ENCODE data around the gene BMPR1A. TPM values are rescaled to one million over a fixed set of nuclear protein-coding genes. Genes with fewer than 3 reads are reported as not detected.

BMPR1A gene
- total RNA-seq, 1 experiment from 2014 or later = 42.6 TPM

DNA sequence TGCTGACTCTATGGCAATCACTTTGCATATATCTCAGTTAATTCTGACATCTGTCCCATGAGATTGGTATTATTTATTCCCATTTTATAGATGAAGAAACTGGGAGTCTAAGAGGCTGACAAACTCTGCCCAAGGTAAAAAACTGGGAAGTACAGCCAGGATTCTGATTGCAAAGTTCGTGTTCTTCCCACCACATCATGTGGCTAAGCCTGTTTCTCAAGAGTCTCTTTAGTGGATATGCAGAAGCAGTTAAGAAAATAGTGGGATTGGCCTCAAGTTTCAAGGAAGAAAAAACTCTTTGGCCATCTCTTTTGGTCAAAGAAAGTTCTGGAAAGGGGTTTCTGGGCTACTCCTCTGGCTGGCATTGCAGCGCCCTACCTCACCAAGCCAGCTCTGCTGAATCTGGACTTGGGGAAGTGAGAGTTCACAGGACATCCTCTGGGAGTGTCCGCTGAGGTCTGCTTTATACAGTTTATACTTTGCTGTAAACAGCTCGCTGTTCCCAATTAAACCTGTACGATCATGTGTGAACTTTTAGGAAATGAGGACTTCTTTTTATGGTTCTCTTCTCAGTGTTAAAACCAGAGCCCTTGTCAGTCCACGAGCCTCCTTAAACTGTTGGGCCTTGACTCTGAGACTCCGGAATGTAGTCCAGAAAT lies 12.2 kb upstream of the BMPR1A start (continued):
- TF ChIP-seq, protein P1, sequence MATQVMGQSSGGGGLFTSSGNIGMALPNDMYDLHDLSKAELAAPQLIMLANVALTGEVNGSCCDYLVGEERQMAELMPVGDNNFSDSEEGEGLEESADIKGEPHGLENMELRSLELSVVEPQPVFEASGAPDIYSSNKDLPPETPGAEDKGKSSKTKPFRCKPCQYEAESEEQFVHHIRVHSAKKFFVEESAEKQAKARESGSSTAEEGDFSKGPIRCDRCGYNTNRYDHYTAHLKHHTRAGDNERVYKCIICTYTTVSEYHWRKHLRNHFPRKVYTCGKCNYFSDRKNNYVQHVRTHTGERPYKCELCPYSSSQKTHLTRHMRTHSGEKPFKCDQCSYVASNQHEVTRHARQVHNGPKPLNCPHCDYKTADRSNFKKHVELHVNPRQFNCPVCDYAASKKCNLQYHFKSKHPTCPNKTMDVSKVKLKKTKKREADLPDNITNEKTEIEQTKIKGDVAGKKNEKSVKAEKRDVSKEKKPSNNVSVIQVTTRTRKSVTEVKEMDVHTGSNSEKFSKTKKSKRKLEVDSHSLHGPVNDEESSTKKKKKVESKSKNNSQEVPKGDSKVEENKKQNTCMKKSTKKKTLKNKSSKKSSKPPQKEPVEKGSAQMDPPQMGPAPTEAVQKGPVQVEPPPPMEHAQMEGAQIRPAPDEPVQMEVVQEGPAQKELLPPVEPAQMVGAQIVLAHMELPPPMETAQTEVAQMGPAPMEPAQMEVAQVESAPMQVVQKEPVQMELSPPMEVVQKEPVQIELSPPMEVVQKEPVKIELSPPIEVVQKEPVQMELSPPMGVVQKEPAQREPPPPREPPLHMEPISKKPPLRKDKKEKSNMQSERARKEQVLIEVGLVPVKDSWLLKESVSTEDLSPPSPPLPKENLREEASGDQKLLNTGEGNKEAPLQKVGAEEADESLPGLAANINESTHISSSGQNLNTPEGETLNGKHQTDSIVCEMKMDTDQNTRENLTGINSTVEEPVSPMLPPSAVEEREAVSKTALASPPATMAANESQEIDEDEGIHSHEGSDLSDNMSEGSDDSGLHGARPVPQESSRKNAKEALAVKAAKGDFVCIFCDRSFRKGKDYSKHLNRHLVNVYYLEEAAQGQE (IDR thresholded peaks at IDR 0.05; ENCODE audit: low read depth) = no peak
- no peak for TF ChIP-seq RAD21 (IDR thresholded peaks at IDR 0.05; ENCODE audit: low read depth)
- TF ChIP-seq CBX3 (IDR thresholded peaks at IDR 0.05; ENCODE audit: low read depth) = no peak
- TF ChIP-seq SP1 (IDR thresholded peaks at IDR 0.05; ENCODE audit: low read depth) = no peak
- no peak for TF ChIP-seq POLR2AphosphoS5 (IDR thresholded peaks at IDR 0.05; ENCODE audit: low read depth, low read length)
- TF ChIP-seq, protein P2, sequence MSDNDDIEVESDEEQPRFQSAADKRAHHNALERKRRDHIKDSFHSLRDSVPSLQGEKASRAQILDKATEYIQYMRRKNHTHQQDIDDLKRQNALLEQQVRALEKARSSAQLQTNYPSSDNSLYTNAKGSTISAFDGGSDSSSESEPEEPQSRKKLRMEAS (IDR thresholded peaks at IDR 0.05) = no peak
- no peak for TF ChIP-seq TCF7L2 (IDR thresholded peaks at IDR 0.05; ENCODE audit: borderline replicate concordance, extremely low read depth, insufficient read depth, insufficient read length)
- TF ChIP-seq EGR1 (IDR thresholded peaks at IDR 0.05; ENCODE audit: low read depth) = no peak

DNA sequence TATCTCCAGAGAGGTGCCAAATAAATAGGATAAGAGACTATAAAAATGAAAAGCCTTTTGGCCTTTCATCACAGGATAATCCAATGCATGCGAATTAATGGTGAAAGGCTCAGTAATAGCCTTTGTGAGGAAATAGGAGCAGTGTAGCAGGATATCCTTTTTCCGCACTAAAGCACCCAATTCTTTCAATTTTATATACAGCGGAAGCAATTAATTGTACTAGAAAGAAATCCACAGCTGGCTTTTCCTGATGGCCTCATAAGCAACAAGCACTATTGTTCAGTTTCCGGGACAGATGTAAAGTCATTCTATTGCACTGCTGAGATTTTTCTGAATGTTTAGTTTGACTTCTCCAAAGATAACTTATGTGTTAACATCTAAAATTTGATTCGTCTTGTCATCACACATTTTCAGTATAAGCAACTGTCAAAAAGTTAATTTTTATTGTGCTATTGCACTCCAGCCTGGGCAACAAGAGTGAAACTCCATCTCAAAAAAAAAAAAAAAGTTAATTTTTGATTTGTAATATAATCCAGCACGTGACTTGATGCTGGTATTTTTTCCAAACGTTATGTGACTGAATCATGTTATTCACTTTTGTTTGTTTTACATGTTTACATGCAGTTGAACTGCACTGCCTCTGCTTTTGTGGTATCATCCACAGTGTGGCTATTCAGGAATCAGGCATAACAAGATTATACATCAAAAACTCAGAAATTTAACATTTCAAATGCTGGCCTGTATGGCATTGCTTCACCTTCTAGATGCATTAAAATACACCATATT lies 8.4 kb upstream of the BMPR1A start:
- DNase-seq (ENCODE audit: low read depth, low spot score) = no peak
- TF ChIP-seq TCF7L2 (IDR thresholded peaks at IDR 0.05; ENCODE audit: borderline replicate concordance, extremely low read depth, insufficient read depth, insufficient read length) (no peak), EZH2phosphoT487 (IDR thresholded peaks at IDR 0.05; ENCODE audit: borderline replicate concordance) (no peak), YY1 (IDR thresholded peaks at IDR 0.05; ENCODE audit: extremely low read depth, insufficient replicate concordance, low read depth, low read length) (no peak), ZFX (IDR thresholded peaks at IDR 0.05) (no peak)
- TF ChIP-seq, protein P1 (IDR thresholded peaks at IDR 0.05; ENCODE audit: low read depth) = no peak
- TF ChIP-seq, protein P3, sequence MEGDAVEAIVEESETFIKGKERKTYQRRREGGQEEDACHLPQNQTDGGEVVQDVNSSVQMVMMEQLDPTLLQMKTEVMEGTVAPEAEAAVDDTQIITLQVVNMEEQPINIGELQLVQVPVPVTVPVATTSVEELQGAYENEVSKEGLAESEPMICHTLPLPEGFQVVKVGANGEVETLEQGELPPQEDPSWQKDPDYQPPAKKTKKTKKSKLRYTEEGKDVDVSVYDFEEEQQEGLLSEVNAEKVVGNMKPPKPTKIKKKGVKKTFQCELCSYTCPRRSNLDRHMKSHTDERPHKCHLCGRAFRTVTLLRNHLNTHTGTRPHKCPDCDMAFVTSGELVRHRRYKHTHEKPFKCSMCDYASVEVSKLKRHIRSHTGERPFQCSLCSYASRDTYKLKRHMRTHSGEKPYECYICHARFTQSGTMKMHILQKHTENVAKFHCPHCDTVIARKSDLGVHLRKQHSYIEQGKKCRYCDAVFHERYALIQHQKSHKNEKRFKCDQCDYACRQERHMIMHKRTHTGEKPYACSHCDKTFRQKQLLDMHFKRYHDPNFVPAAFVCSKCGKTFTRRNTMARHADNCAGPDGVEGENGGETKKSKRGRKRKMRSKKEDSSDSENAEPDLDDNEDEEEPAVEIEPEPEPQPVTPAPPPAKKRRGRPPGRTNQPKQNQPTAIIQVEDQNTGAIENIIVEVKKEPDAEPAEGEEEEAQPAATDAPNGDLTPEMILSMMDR (IDR thresholded peaks at IDR 0.05 in 2 of 3, conservative IDR thresholded peaks at IDR 0.05 in 1 of 3; ENCODE audit: borderline replicate concordance in 1 of 3, insufficient read depth in 1 of 3, low read depth in 2 of 3, low read length in 2 of 3) = no peak

More for the DNA sequence above, 8.4 kb upstream of the BMPR1A start:
- ChIA-PET RAD21 (ENCODE audit: low non-redundant PET in 1 of 2, low total read pairs in 2 of 2, uncharacterized antibody in 2 of 2, unreplicated experiment in 2 of 2) (no interaction called here), POLR2A (no interaction called here), CTCF (no interaction called here)
- Histone ChIP-seq H3K4me3 (replicated peaks in 1 of 2; ENCODE audit: low read depth in 1 of 2, low read length in 2 of 2) (no peak overlapping the region), H3K4me1 (ENCODE audit: control insufficient read depth in 1 of 2, insufficient read depth in 2 of 2, low read length in 2 of 2) (no peaks in the 10 kb centered on the region), H4K20me1 (ENCODE audit: insufficient read depth) (no peaks in the 10 kb centered on the region), H2AFZ (ENCODE audit: low read depth, low read length, poor library complexity, severe bottlenecking) (no peak overlapping the region), H3K79me2 (ENCODE audit: insufficient read depth, low read length) (no peaks in the 10 kb centered on the region), H3K27me3 (ENCODE audit: insufficient read depth, low read length) (no peaks in the 10 kb centered on the region), H3K9me3 (ENCODE audit: control insufficient read depth in 1 of 2, insufficient read depth in 1 of 2, low read depth in 1 of 2, low read length in 2 of 2) (no peaks in the 10 kb centered on the region), H3K4me2 (ENCODE audit: low read length) (no peak overlapping the region), H3K36me3 (ENCODE audit: control insufficient read depth in 1 of 2, insufficient read depth in 2 of 2, low read length in 2 of 2) (no peaks in the 10 kb centered on the region), H3K27ac (ENCODE audit: low read depth, low read length) (no peak overlapping the region), H3K9me2 (ENCODE audit: insufficient read depth) (no peaks in the 10 kb centered on the region), H3K9ac (ENCODE audit: low read length) (no peak overlapping the region)
- no TSS peak for BruUV-seq (replicated peaks)
- intact Hi-C loops (cut with micrococcal nuclease) = no loop called here
- no peak for ATAC-seq
